GM18951 (cell line): ENCODE data around the gene FNBP1L.

Experiments
- POLR2A ChIP-seq: IDR thresholded peaks from 4 replicates; pipeline ENCODE4 v1.6.1; 2011; ENCODE audit warnings: mild to moderate bottlenecking; ENCODE audit not compliant: insufficient read length, insufficient read depth; ENCODE audit errors: extremely low read depth
- in situ Hi-C: fragments of 300-500 bp; cut with MboI; formaldehyde crosslinking; loops from one replicate; pipeline ENCODE4 v1.12.0; 2022; ENCODE audit warnings: low sequenced_read_pairs, mixed read lengths, inconsistent platforms; ENCODE audit not compliant: unreplicated experiment

Gene FNBP1L

GRCh38 chr1:93595743-93596142, 147.8 kb downstream of the FNBP1L start:
- TF ChIP-seq POLR2A, result no peak
- in situ Hi-C loops, result no loop called here

- TF ChIP-seq POLR2A, result no peak
- in situ Hi-C loops, result no loop called here
These were observed 148.6 kb downstream of the FNBP1L start for GRCh38 chr1:93596329-93597089.

- in situ Hi-C loops, result no loop called here
- TF ChIP-seq POLR2A, result no peak
These were observed 149.8 kb downstream of the FNBP1L start for GRCh38 chr1:93597709-93598108.

DNA sequence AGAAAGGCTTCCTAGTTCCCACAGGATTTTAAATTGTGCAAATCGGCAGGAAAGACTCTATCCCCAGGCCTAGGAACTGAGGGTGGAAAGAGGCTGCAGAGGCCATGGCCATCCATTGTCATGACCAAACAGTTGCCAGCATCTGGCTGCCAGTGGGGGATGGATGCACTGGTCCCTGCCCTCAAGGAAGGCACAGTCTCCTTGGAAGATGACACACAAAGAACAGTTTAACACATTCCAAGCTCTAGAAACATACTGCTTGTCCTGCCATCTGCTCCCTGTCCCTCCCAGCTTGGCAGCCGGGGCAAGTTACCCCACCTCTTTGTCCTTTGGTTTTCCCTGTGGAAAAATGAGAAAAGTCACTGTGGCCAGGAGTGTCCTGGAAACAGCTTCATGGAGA, 150.5 kb downstream of the FNBP1L start:
- no peak for TF ChIP-seq POLR2A
- in situ Hi-C loops, result no loop called here

DNA sequence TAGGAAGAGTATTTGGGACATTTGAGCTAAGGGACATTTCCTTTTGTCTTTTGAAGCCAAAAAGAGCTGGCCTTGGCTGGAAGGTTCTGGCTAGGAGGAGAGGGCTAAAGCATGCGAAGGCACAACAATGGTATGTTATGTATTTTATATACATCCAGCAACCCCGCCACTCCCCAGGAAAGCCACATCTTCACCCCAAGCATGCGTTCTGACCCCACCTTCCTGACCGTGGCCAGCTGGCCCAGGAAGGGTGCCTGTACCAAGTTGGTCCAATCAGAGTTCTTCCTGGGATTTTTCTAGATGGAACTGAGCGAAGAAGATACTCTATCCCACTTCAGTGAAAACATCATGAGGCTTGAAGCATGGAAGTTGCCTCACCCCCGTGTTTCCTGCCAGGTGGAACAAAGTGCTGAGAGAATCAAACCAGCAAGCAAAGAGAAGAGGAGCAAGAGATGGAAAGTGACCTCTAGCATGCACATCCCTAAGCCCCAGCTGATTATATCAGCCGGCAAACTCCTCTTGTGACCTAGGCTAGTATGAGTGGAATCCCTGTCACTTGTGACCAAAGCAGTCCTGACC, 151.0 kb downstream of the FNBP1L start:
- in situ Hi-C loops, result no loop called here
- TF ChIP-seq POLR2A, result no peak

GRCh38 chr1:93599479-93599878, 151.6 kb downstream of the FNBP1L start:
- in situ Hi-C loops, result no loop called here
- no peak for TF ChIP-seq POLR2A

GRCh38 chr1:93600663-93601062, 152.7 kb downstream of the FNBP1L start:
- in situ Hi-C loops, result loop anchor here (25.0 kb wide), 1 partner anchor 288 kb away; no protein-coding TSS in a partner anchor
- TF ChIP-seq POLR2A, result no peak

DNA sequence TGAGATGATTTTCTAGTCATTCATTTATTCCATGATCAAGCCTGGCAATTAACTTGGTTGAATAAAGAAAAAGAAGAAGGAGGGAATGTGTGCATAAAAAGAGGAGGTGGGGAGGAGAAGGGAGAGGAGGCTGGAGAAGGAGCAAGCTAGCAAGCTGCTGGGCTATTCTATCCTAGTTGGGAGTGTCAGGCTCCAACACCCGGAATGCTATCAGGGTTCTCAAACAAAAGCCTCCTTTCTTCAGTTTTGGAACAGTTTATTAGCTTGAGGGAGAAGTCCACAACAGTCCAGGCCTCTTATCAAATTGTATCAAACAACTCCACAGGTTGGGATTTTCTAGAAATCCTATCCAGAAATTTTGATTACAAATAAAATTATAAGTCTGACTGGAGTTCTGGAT, 153.8 kb downstream of the FNBP1L start:
- TF ChIP-seq POLR2A, result no peak
- in situ Hi-C loops, result loop anchor here (25.0 kb wide), 1 partner anchor 289 kb away; no protein-coding TSS in a partner anchor

DNA sequence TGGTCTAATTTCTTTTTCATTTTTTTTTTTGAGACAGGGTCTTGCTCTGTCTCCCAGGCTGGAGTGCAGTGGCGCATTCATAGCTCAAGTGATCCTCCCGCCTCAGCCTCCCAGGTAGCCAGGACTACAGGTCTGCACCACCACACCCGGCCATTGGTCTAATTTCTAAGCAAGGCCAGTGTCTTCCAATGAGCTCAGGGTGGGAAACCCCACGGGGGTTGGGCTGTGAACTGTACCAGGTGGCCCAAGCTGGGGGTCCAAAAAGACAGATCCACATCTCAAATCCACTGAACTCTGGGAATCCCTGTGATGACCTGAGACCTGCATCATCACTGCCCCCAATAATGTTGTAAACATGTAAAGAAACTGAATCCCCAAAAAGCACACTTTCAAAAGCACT, 154.2 kb downstream of the FNBP1L start:
- in situ Hi-C loops, result loop anchor here (25.0 kb wide), 1 partner anchor 290 kb away; no protein-coding TSS in a partner anchor
- TF ChIP-seq POLR2A, result no peak

DNA sequence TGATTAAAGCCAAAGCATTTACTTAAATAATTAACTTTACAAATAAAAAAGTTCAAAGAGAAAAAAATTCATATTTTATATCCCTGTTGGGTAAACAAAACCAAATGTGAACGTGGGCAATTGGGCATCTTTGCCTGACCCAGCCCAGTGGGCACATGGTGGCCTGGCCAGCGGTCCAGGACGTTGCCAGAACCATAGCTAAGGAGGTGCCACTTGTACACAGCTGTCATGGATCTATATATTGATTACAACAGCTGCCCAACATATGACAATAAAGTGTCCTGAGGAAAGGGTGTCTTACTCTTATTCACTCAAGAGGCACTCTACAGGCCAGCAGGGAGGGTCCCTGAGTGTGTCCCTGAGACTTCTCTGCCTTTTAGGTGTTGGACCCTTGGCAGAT, 155.2 kb downstream of the FNBP1L start:
- in situ Hi-C loops, result loop anchor here (25.0 kb wide), 1 partner anchor 291 kb away; no protein-coding TSS in a partner anchor
- no peak for TF ChIP-seq POLR2A

GRCh38 chr1:93603601-93604000, 155.7 kb downstream of the FNBP1L start:
- no peak for TF ChIP-seq POLR2A
- in situ Hi-C loops, result loop anchor here (25.0 kb wide), 1 partner anchor 291 kb away; no protein-coding TSS in a partner anchor
